Measurements from ENCODE around the gene C10orf88. TPM values are rescaled to one million over a fixed set of nuclear protein-coding genes. Genes with fewer than 3 reads are reported as not detected.
A peak's percentile ranks its signal among the peaks of the same experiment; 100 is the strongest.

Gene C10orf88
- total and polyA plus RNA-seq, 9 of the 15 experiments (the other 6 are each of a cell fraction or from before 2014, with no cell fraction given) = 2.5 to 9.6 (median 7.5) TPM

DNA sequence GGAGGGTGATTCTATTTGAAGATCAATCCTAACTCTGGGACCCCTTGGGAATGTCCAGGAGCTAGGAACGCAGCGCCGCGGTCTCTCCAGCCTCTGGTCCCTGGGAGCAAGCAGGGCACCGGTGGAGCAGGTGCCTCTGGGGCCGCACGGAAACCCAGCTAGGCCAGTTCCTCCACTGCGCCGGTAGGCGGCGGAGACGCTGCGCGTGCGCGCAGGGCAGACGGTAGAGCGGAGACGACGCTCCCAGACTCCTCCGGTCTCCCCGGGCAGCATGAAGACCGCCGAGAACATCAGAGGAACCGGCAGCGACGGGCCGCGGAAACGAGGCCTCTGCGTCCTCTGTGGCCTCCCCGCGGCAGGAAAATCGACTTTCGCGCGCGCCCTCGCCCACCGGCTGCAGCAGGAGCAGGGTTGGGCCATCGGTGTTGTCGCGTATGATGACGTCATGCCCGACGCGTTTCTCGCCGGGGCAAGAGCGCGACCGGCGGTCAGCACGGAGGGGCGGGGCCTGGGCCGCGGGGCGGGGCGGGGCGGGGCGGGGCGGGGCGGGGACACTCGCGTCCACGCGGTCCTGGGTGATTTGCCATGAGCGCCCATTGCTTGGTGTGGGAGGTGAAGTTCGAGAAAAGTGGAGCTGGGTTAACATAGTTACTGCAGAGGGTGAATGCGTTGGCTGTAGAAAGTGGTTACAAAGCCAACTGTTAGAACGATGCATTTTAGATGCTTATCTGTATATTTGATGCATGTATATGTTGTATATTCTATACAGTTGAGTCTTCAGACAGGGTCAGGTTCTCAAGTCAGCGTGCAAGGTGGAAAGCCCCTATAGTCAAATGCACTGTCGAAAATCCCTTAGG, 26.4 kb upstream of the C10orf88 start, which contains the start of gene PSTK (continued):
- TF ChIP-seq, protein P1, sequence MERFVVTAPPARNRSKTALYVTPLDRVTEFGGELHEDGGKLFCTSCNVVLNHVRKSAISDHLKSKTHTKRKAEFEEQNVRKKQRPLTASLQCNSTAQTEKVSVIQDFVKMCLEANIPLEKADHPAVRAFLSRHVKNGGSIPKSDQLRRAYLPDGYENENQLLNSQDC (CRISPR knock-in tag; IDR thresholded peaks at IDR 0.05) = no peak
- TF ChIP-seq JUN (IDR thresholded peaks at IDR 0.05; ENCODE audit: borderline replicate concordance, low read depth, low read length) (peak; percentile 86), JUN (CRISPR knock-in tag; IDR thresholded peaks at IDR 0.05; ENCODE audit: borderline replicate concordance) (no peak), MAZ (CRISPR knock-in tag; conservative IDR thresholded peaks at IDR 0.05 in 1 of 2, IDR thresholded peaks at IDR 0.05 in 1 of 2) (peak; percentile 52 to 63; a peak in 1 of 4 replicates), IRF2 (CRISPR knock-in tag; IDR thresholded peaks at IDR 0.05) (no peak), TAL1 (IDR thresholded peaks at IDR 0.05) (no peak), ZFP36 (IDR thresholded peaks at IDR 0.05; ENCODE audit: low read depth, low read length, partially characterized antibody) (no peak), FOXK1 (CRISPR knock-in tag; IDR thresholded peaks at IDR 0.05; ENCODE audit: borderline replicate concordance) (no peak), NR2F6 (CRISPR knock-in tag; IDR thresholded peaks at IDR 0.05) (no peak), MTF1 (CRISPR knock-in tag; IDR thresholded peaks at IDR 0.05; ENCODE audit: borderline replicate concordance) (no peak), RBFOX2 (IDR thresholded peaks at IDR 0.05; ENCODE audit: low read depth, low read length) (peak; percentile 84), MTA3 (IDR thresholded peaks at IDR 0.05; ENCODE audit: borderline replicate concordance) (peak; percentile 77; the same call in 1 of the 2 replicates), GABPB1 (CRISPR knock-in tag; IDR thresholded peaks at IDR 0.05) (peak; percentile 71), PHF8 (IDR thresholded peaks at IDR 0.05; ENCODE audit: borderline replicate concordance, low read length) (peak; percentile 91)
- TF ChIP-seq, protein P2, sequence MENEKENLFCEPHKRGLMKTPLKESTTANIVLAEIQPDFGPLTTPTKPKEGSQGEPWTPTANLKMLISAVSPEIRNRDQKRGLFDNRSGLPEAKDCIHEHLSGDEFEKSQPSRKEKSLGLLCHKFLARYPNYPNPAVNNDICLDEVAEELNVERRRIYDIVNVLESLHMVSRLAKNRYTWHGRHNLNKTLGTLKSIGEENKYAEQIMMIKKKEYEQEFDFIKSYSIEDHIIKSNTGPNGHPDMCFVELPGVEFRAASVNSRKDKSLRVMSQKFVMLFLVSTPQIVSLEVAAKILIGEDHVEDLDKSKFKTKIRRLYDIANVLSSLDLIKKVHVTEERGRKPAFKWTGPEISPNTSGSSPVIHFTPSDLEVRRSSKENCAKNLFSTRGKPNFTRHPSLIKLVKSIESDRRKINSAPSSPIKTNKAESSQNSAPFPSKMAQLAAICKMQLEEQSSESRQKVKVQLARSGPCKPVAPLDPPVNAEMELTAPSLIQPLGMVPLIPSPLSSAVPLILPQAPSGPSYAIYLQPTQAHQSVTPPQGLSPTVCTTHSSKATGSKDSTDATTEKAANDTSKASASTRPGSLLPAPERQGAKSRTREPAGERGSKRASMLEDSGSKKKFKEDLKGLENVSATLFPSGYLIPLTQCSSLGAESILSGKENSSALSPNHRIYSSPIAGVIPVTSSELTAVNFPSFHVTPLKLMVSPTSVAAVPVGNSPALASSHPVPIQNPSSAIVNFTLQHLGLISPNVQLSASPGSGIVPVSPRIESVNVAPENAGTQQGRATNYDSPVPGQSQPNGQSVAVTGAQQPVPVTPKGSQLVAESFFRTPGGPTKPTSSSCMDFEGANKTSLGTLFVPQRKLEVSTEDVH (IDR thresholded peaks at IDR 0.05; ENCODE audit: low read depth, partially characterized antibody) = peak; percentile 83
